ENCODE measurements around the gene TYW1B.
"Not testable (repeated sequence)": the region's sequence is repeated elsewhere in the genome, so short reads cannot be mapped to it uniquely, and the experiment has no call there.

TYW1B gene

GRCh38 chr7:72783601-72784370 is 44.2 kb downstream of the TYW1B start:
- not testable (repeated sequence) for H3K27me3 ChIP-seq (ENCODE audit: control insufficient read depth, insufficient read depth, low read length); H3K9ac ChIP-seq (ENCODE audit: low read length); H3K4me3 ChIP-seq (ENCODE audit: low read depth, low read length); H3K9me3 ChIP-seq (ENCODE audit: control insufficient read depth, insufficient read depth, low read depth, low read length); H3K4me1 ChIP-seq (ENCODE audit: control insufficient read depth, insufficient read depth, low read length); H3K27ac ChIP-seq (ENCODE audit: low read depth, low read length); H3K36me3 ChIP-seq (ENCODE audit: control insufficient read depth, insufficient read depth, low read length)

GRCh38 chr7:72781631-72782030 is 46.4 kb downstream of the TYW1B start:
- Histone ChIP-seq H3K4me3 (ENCODE audit: low read depth, low read length) (no peak overlapping the region), H3K9me3 (ENCODE audit: control insufficient read depth, insufficient read depth, low read depth, low read length) (no peaks in the 10 kb centered on the region), H3K9ac (ENCODE audit: low read length) (no peak overlapping the region), H3K27ac (ENCODE audit: low read depth, low read length) (no peak overlapping the region), H3K27me3 (ENCODE audit: control insufficient read depth, insufficient read depth, low read length) (no peaks in the 10 kb centered on the region), H3K4me1 (ENCODE audit: control insufficient read depth, insufficient read depth, low read length) (no peaks in the 10 kb centered on the region), H3K36me3 (ENCODE audit: control insufficient read depth, insufficient read depth, low read length) (no peaks in the 10 kb centered on the region)

DNA sequence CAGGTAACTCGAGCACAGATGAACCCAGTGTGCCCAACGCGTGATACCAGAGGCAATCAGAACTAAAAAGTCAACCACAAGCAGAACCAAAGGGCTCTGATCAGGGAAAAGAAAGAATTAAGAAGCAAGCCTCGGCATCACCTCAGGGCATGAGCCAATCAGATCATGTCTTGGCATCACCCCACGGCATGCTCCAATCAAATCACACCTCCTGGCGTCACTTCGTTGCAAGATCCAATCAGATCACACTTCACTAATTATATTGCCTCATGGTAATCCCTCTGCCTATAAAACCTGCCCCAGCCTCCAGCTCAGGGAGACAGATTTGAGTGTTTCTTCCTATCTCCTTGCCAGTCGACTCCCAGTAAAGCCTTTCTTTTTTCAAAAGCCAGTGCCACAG is 46.8 kb downstream of the TYW1B start:
- H3K36me3 ChIP-seq (ENCODE audit: control insufficient read depth, insufficient read depth, low read length) = no peaks in the 10 kb centered on the region
- H3K27ac ChIP-seq (ENCODE audit: low read depth, low read length) = no peak overlapping the region
- no peak overlapping the region for H3K4me3 ChIP-seq (ENCODE audit: low read depth, low read length)
- H3K27me3 ChIP-seq (ENCODE audit: control insufficient read depth, insufficient read depth, low read length) = no peaks in the 10 kb centered on the region
- H3K4me1 ChIP-seq (ENCODE audit: control insufficient read depth, insufficient read depth, low read length) = no peaks in the 10 kb centered on the region
- H3K9me3 ChIP-seq (ENCODE audit: control insufficient read depth, insufficient read depth, low read depth, low read length) = no peaks in the 10 kb centered on the region
- no peak overlapping the region for H3K9ac ChIP-seq (ENCODE audit: low read length)

DNA sequence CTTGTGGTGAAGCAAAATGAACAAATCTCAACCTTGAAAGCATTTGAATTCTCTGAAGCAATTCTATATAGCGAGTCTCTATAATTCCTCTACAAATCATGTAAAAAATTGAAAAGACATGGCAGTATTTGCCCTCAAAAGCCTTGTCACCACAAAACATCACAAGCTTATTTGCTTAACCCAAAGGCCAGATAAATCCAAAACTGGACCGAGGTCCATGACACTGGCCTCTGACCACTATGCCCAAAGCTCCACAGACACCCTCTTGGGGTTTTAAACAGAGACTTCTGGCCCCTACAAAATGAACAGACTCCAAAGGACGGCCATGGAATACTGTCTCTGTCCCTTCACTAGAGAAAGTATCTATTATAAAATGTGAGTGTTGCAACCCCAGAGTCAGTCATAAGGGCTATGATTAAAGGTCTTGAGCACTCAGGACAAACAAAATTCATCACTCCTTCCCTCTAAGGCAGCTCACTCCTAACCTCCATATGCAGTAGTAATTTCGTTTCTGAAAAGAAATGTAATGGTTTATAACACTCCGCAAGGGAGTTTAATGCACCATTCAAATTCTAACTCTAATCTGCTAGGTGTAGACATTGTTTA is 47.6 kb downstream of the TYW1B start:
- not testable (repeated sequence) for H3K9me3 ChIP-seq (ENCODE audit: control insufficient read depth, insufficient read depth, low read depth, low read length); H3K36me3 ChIP-seq (ENCODE audit: control insufficient read depth, insufficient read depth, low read length); H3K4me3 ChIP-seq (ENCODE audit: low read depth, low read length); H3K9ac ChIP-seq (ENCODE audit: low read length); H3K27ac ChIP-seq (ENCODE audit: low read depth, low read length); H3K27me3 ChIP-seq (ENCODE audit: control insufficient read depth, insufficient read depth, low read length); H3K4me1 ChIP-seq (ENCODE audit: control insufficient read depth, insufficient read depth, low read length)

DNA sequence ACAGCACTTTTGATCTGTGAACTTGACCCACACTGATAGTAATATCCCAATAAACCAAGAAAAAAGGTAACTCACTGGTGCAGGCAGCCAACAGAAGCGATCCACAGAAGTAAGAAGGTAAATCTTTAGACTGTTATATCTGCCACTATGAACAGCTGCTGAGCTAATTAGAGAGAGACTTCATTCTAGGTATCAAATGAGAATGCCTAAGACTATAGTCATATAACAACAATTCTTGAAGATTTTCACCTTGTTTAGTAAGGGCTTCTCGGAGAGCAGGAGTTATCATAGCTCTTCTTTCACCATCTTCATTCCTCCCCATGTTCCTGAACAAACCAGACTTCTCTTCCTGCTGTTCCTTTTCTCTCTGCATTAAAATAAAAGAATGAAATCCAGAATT is 50.8 kb downstream of the TYW1B start:
- not testable (repeated sequence) for H3K27me3 ChIP-seq (ENCODE audit: control insufficient read depth, insufficient read depth, low read length); H3K9me3 ChIP-seq (ENCODE audit: control insufficient read depth, insufficient read depth, low read depth, low read length); H3K4me1 ChIP-seq (ENCODE audit: control insufficient read depth, insufficient read depth, low read length); H3K9ac ChIP-seq (ENCODE audit: low read length); H3K27ac ChIP-seq (ENCODE audit: low read depth, low read length); H3K36me3 ChIP-seq (ENCODE audit: control insufficient read depth, insufficient read depth, low read length); H3K4me3 ChIP-seq (ENCODE audit: low read depth, low read length)

- H3K27ac ChIP-seq (ENCODE audit: low read depth, low read length); H3K9ac ChIP-seq (ENCODE audit: low read length): not testable (repeated sequence)
These were observed 55.4 kb downstream of the TYW1B start for GRCh38 chr7:72772627-72773026.

GRCh38 chr7:72766994-72767393 is 61.0 kb downstream of the TYW1B start:
- H3K4me3 ChIP-seq (ENCODE audit: low read depth, low read length); H3K27me3 ChIP-seq (ENCODE audit: control insufficient read depth, insufficient read depth, low read length); H3K9ac ChIP-seq (ENCODE audit: low read length); H3K36me3 ChIP-seq (ENCODE audit: control insufficient read depth, insufficient read depth, low read length); H3K9me3 ChIP-seq (ENCODE audit: control insufficient read depth, insufficient read depth, low read depth, low read length); H3K4me1 ChIP-seq (ENCODE audit: control insufficient read depth, insufficient read depth, low read length); H3K27ac ChIP-seq (ENCODE audit: low read depth, low read length): not testable (repeated sequence)

More at GRCh38 chr7:72772627-72773026, 55.4 kb downstream of the TYW1B start:
- not testable (repeated sequence) for H3K27me3 ChIP-seq (ENCODE audit: control insufficient read depth, insufficient read depth, low read length); H3K4me1 ChIP-seq (ENCODE audit: control insufficient read depth, insufficient read depth, low read length); H3K36me3 ChIP-seq (ENCODE audit: control insufficient read depth, insufficient read depth, low read length); H3K9me3 ChIP-seq (ENCODE audit: control insufficient read depth, insufficient read depth, low read depth, low read length); H3K4me3 ChIP-seq (ENCODE audit: low read depth, low read length)

- H3K4me1 ChIP-seq (ENCODE audit: control insufficient read depth, insufficient read depth, low read length) = no peaks in the 10 kb centered on the region
- H3K9me3 ChIP-seq (ENCODE audit: control insufficient read depth, insufficient read depth, low read depth, low read length) = no peaks in the 10 kb centered on the region
- H3K9ac ChIP-seq (ENCODE audit: low read length) = no peak overlapping the region
- no peak overlapping the region for H3K27ac ChIP-seq (ENCODE audit: low read depth, low read length)
- H3K27me3 ChIP-seq (ENCODE audit: control insufficient read depth, insufficient read depth, low read length) = no peaks in the 10 kb centered on the region
- H3K36me3 ChIP-seq (ENCODE audit: control insufficient read depth, insufficient read depth, low read length) = no peaks in the 10 kb centered on the region
- no peak overlapping the region for H3K4me3 ChIP-seq (ENCODE audit: low read depth, low read length)
These were observed 67.4 kb downstream of the TYW1B start for GRCh38 chr7:72760602-72761001.

GRCh38 chr7:72754312-72754711 is 73.7 kb downstream of the TYW1B start:
- Histone ChIP-seq H3K9me3 (ENCODE audit: control insufficient read depth, insufficient read depth, low read depth, low read length) (no peaks in the 10 kb centered on the region), H3K4me3 (ENCODE audit: low read depth, low read length) (no peak overlapping the region), H3K27me3 (ENCODE audit: control insufficient read depth, insufficient read depth, low read length) (no peaks in the 10 kb centered on the region), H3K27ac (ENCODE audit: low read depth, low read length) (no peak overlapping the region), H3K4me1 (ENCODE audit: control insufficient read depth, insufficient read depth, low read length) (no peaks in the 10 kb centered on the region), H3K9ac (ENCODE audit: low read length) (no peak overlapping the region), H3K36me3 (ENCODE audit: control insufficient read depth, insufficient read depth, low read length) (no peaks in the 10 kb centered on the region)

GRCh38 chr7:72753781-72754180 is 74.2 kb downstream of the TYW1B start:
- Histone ChIP-seq H3K9ac (ENCODE audit: low read length) (no peak overlapping the region), H3K9me3 (ENCODE audit: control insufficient read depth, insufficient read depth, low read depth, low read length) (no peaks in the 10 kb centered on the region), H3K27me3 (ENCODE audit: control insufficient read depth, insufficient read depth, low read length) (no peaks in the 10 kb centered on the region), H3K4me3 (ENCODE audit: low read depth, low read length) (no peak overlapping the region), H3K27ac (ENCODE audit: low read depth, low read length) (no peak overlapping the region), H3K36me3 (ENCODE audit: control insufficient read depth, insufficient read depth, low read length) (no peaks in the 10 kb centered on the region), H3K4me1 (ENCODE audit: control insufficient read depth, insufficient read depth, low read length) (no peaks in the 10 kb centered on the region)

DNA sequence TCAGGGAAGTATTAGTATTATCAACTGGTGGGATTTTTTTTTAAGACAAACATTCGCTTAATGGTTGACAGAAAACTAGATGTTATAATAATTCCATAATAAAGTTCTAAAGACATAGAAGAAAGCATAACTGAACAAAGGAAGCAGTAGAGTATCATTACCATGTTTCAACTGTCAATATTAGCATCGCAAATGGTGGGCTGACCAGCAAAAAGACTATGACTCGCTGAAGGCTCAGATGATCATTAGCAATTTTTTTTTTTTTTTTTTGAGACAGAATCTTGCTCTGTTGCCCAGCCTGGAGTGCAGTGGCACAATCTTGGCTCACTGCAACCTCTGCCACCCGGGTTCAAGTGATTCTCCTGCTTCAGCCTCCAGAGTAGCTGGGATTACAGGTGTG is 74.8 kb downstream of the TYW1B start:
- not testable (repeated sequence) for H3K9ac ChIP-seq (ENCODE audit: low read length); H3K4me3 ChIP-seq (ENCODE audit: low read depth, low read length); H3K9me3 ChIP-seq (ENCODE audit: control insufficient read depth, insufficient read depth, low read depth, low read length); H3K27me3 ChIP-seq (ENCODE audit: control insufficient read depth, insufficient read depth, low read length); H3K27ac ChIP-seq (ENCODE audit: low read depth, low read length); H3K36me3 ChIP-seq (ENCODE audit: control insufficient read depth, insufficient read depth, low read length); H3K4me1 ChIP-seq (ENCODE audit: control insufficient read depth, insufficient read depth, low read length)

All from HUES6 (cell line).